Upper lobe of left lung (tissue), 4 donors: ENCODE results near the gene CUTA.

Source experiments
- POLR2A ChIP-seq, 4 donors: fragments of 450-650 bp; IDR thresholded peaks; one replicate each; pipeline ENCODE4 v1.5.1; 2016 to 2017; ENCODE audit warnings: antibody characterized with exemption in 4 of 4, mild to moderate bottlenecking in 2 of 4
- POLR2AphosphoS5 ChIP-seq, 2 donors: sonication (generic); formaldehyde crosslinking; IDR thresholded peaks; one replicate each; pipeline ENCODE4 v1.5.1; 2017; ENCODE audit warnings: antibody characterized with exemption in 2 of 2

GRCh38 chr6:33406126-33406525 lies 11.8 kb downstream of the CUTA start:
- TF ChIP-seq POLR2A (IDR thresholded peaks at IDR 0.05) (no peak), POLR2AphosphoS5 (IDR thresholded peaks at IDR 0.05) (no peak)
